ENCODE measurements around the gene CASZ1.

GRCh38 chr1:10604966-10605365, 191.5 kb downstream of the CASZ1 start:
- TF ChIP-seq CTCF (IDR thresholded peaks at IDR 0.05) (no peak), ZFX (IDR thresholded peaks at IDR 0.05; ENCODE audit: borderline replicate concordance) (no peak)
